ENCODE results near the gene IL1B. TPM values are rescaled to one million over a fixed set of nuclear protein-coding genes. Genes with fewer than 3 reads are reported as not detected.
A peak's percentile ranks its signal among the peaks of the same experiment; 100 is the strongest.

Gene IL1B
- total and polyA plus RNA-seq, 2 experiments from 2014 or later, result 1.1 to 2.4 TPM

DNA sequence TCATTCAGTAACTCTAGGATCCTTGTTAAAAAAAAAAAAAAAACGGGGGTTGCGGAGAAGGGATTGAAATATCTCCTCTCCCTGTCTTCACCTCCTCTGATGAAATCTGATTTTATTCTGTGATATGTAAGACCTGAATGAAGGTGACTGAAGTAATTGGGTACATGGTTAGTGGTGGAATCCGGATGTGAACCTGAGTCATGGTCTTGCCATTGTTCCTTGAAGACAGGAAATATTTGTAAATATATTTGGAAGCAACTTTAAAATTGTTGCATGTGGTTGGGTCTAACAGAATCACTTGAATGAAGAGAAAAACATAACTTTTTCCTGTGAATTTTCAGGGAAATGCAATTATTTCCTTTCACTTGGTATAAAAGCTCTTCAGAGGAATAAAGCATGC, 49.3 kb downstream of the IL1B start:
- Histone ChIP-seq H3K79me2 (no peaks in the 10 kb centered on the region), H3K4me2 (no peak overlapping the region), H3K27me3 (no peaks in the 10 kb centered on the region), H3K4me1 (ENCODE audit: insufficient read depth) (no peaks in the 10 kb centered on the region), H3K27ac (no peak overlapping the region), H3K9me3 (ENCODE audit: low read depth) (no peaks in the 10 kb centered on the region), H4K20me1 (ENCODE audit: insufficient read depth, poor library complexity, severe bottlenecking) (no peaks in the 10 kb centered on the region), H3K36me3 (replicated peaks; ENCODE audit: insufficient read depth, low read depth) (no peaks in the 10 kb centered on the region), H2AFZ (no peak overlapping the region), H3K4me3 (no peak overlapping the region), H3K9me2 (replicated peaks; ENCODE audit: insufficient read depth) (no peaks in the 10 kb centered on the region)
- TF ChIP-seq EZH2 (IDR thresholded peaks at IDR 0.05; ENCODE audit: borderline replicate concordance) (no peak), EZH2phosphoT487 (IDR thresholded peaks at IDR 0.05; ENCODE audit: low read depth, severe bottlenecking, unreplicated experiment) (no peak)
- TF ChIP-seq, protein P1, sequence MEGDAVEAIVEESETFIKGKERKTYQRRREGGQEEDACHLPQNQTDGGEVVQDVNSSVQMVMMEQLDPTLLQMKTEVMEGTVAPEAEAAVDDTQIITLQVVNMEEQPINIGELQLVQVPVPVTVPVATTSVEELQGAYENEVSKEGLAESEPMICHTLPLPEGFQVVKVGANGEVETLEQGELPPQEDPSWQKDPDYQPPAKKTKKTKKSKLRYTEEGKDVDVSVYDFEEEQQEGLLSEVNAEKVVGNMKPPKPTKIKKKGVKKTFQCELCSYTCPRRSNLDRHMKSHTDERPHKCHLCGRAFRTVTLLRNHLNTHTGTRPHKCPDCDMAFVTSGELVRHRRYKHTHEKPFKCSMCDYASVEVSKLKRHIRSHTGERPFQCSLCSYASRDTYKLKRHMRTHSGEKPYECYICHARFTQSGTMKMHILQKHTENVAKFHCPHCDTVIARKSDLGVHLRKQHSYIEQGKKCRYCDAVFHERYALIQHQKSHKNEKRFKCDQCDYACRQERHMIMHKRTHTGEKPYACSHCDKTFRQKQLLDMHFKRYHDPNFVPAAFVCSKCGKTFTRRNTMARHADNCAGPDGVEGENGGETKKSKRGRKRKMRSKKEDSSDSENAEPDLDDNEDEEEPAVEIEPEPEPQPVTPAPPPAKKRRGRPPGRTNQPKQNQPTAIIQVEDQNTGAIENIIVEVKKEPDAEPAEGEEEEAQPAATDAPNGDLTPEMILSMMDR (IDR thresholded peaks at IDR 0.05; ENCODE audit: poor library complexity), result no peak
- 93% methylated on average over 3 of the region's 3 CpGs for WGBS (ENCODE audit: low lambda C conversion rate, missing lambda C conversion rate)
- no peak for DNase-seq (ENCODE audit: low spot score)

- Histone ChIP-seq H3K4me3 (peak within 1 kb of the TSS; percentile 2), H3K79me2 (no peaks in the 10 kb centered on the region), H3K36me3 (replicated peaks; ENCODE audit: insufficient read depth, low read depth) (no peaks in the 10 kb centered on the region), H3K27me3 (no peaks in the 10 kb centered on the region), H3K4me1 (ENCODE audit: insufficient read depth) (no peaks in the 10 kb centered on the region), H3K4me2 (peak within 1 kb of the TSS; percentile 65), H3K9me2 (replicated peaks; ENCODE audit: insufficient read depth) (no peaks in the 10 kb centered on the region), H2AFZ (peak within 1 kb of the TSS; percentile 46), H3K27ac (peak within 1 kb of the TSS; percentile 39), H3K9me3 (ENCODE audit: low read depth) (no peaks in the 10 kb centered on the region), H4K20me1 (ENCODE audit: insufficient read depth, poor library complexity, severe bottlenecking) (no peaks in the 10 kb centered on the region)
- WGBS (ENCODE audit: low lambda C conversion rate, missing lambda C conversion rate), result 30% methylated on average over 13 of the region's 13 CpGs
- DNase-seq (ENCODE audit: low spot score), result peak; percentile 71
- TF ChIP-seq, protein P1 (IDR thresholded peaks at IDR 0.05; ENCODE audit: poor library complexity), result no peak
- TF ChIP-seq EZH2 (IDR thresholded peaks at IDR 0.05; ENCODE audit: borderline replicate concordance), result no peak
- TF ChIP-seq EZH2phosphoT487 (IDR thresholded peaks at IDR 0.05; ENCODE audit: low read depth, severe bottlenecking, unreplicated experiment), result no peak
Measured at GRCh38 chr2:112784199-112785189, 52.1 kb downstream of the IL1B start, which contains the start of gene IL1A. Gene IL1A (minus strand): TSS chr2:112784493. CDS start chr2:112783770, 723 bp downstream.

DNA sequence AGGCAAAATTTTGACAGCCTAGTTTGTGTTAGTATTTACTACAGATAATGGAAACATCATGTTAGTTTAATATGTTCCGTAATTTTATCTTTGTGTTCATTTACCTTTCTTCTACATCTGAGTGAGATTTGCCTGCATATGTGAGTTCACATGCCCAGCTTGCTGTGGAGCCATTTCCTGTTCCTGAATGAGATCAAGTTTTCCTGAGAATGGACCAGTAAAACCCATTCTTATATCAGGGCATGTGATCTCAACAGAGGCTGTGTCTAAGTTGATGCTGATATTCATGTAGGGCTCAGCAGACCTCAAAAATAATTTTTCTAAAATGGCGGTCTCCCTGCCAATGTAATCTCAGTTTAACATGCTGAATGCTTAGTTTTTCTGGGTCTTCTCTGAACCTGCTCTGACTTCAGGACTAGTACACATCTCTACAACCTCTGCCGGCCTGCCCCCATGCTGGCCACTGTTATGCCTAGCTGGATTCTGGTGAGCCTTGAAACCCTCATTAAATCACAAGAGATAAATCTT, 53.3 kb downstream of the IL1B start:
- Histone ChIP-seq H2AFZ (no peak overlapping the region), H3K27ac (no peak overlapping the region), H4K20me1 (ENCODE audit: insufficient read depth, poor library complexity, severe bottlenecking) (no peaks in the 10 kb centered on the region), H3K9me3 (ENCODE audit: low read depth) (no peaks in the 10 kb centered on the region), H3K4me1 (ENCODE audit: insufficient read depth) (no peaks in the 10 kb centered on the region), H3K27me3 (no peaks in the 10 kb centered on the region), H3K9me2 (replicated peaks; ENCODE audit: insufficient read depth) (no peaks in the 10 kb centered on the region), H3K4me3 (no peak overlapping the region), H3K36me3 (replicated peaks; ENCODE audit: insufficient read depth, low read depth) (no peaks in the 10 kb centered on the region), H3K79me2 (no peaks in the 10 kb centered on the region), H3K4me2 (peak overlapping the region; percentile 65)
- TF ChIP-seq, protein P1 (IDR thresholded peaks at IDR 0.05; ENCODE audit: poor library complexity), result no peak
- no peak for TF ChIP-seq EZH2 (IDR thresholded peaks at IDR 0.05; ENCODE audit: borderline replicate concordance)
- TF ChIP-seq EZH2phosphoT487 (IDR thresholded peaks at IDR 0.05; ENCODE audit: low read depth, severe bottlenecking, unreplicated experiment), result no peak
- 93% methylated on average over 3 of the region's 3 CpGs for WGBS (ENCODE audit: low lambda C conversion rate, missing lambda C conversion rate)
- DNase-seq (ENCODE audit: low spot score), result no peak
